ENCODE results near the gene MAN1A1.

GRCh38 chr6:119161438-119161837 lies 188.1 kb downstream of the MAN1A1 start:
- TF ChIP-seq CTCF (IDR thresholded peaks at IDR 0.05; ENCODE audit: insufficient read depth, low read length) (no peak), POLR2AphosphoS5 (IDR thresholded peaks at IDR 0.05; ENCODE audit: low read depth) (no peak), REST (IDR thresholded peaks at IDR 0.05; ENCODE audit: insufficient replicate concordance, low read depth) (no peak), GABPA (IDR thresholded peaks at IDR 0.05; ENCODE audit: low read depth) (no peak), SPI1 (IDR thresholded peaks at IDR 0.05; ENCODE audit: borderline replicate concordance, low read depth) (no peak)

All from HL-60 (cell line).